Measurements from ENCODE around the gene DPF3.

DPF3 gene

DNA sequence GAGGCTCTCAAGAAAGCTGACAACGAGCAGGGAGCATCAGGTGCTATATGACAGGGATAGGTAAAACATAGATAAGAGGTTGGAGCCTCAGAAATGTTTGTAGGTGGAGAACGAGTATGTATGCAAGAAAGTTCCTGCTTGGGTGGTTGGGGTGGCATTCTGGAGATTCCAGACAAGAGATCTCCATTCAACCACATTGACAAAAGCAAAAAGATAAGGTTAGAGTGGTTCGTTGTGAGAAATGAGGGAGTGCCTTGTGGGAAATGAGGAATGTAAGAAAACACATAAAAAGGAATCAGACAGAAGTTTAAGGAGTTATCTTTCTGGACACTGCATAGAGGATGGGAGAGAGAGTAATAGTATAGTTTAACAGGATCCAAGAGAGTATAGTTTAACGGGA, 290.3 kb downstream of the DPF3 start:
- TF ChIP-seq GATA2 (IDR thresholded peaks at IDR 0.05; ENCODE audit: low read depth, low read length): no peak

DNA sequence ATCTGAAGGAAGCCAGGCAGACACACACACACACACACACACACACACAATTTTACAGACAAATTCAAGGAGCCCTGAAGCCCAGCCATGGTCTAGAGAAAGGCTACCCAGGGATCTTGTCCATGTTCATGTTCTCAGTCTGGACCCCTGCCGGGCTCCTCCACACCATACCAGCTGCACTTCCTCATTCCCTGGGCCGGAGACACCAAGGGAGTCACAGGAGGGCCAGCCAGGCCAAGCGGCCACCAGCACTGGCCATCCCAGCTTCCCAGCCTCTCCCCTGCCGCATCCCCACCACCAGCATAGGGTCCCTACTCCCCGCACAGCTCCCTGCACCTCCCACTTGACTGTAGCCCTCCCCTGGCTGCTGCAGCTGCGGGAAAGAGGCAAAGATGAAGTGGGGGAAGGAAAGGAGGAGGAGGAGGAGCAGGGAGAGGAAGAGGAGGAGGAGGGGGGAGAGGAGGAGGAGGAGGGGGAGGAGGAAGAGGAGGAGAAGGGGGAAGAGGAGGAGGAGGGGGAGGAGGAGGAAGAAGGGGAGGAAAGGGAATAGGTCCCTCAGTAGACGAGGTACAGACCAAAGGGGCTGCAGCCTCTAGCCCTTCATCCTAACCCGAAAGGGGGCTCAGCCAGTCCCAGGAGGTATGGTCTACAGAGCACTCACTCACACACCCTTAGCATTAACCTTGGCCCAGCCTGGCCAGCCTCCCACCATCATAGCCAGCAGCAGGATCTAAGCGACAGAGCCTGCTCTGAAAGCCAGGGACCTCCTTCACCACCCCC, 293.2 kb downstream of the DPF3 start:
- TF ChIP-seq GATA3 (IDR thresholded peaks at IDR 0.05; ENCODE audit: low read depth, low read length) (no peak), GATA2 (IDR thresholded peaks at IDR 0.05; ENCODE audit: low read depth, low read length) (no peak)

DNA sequence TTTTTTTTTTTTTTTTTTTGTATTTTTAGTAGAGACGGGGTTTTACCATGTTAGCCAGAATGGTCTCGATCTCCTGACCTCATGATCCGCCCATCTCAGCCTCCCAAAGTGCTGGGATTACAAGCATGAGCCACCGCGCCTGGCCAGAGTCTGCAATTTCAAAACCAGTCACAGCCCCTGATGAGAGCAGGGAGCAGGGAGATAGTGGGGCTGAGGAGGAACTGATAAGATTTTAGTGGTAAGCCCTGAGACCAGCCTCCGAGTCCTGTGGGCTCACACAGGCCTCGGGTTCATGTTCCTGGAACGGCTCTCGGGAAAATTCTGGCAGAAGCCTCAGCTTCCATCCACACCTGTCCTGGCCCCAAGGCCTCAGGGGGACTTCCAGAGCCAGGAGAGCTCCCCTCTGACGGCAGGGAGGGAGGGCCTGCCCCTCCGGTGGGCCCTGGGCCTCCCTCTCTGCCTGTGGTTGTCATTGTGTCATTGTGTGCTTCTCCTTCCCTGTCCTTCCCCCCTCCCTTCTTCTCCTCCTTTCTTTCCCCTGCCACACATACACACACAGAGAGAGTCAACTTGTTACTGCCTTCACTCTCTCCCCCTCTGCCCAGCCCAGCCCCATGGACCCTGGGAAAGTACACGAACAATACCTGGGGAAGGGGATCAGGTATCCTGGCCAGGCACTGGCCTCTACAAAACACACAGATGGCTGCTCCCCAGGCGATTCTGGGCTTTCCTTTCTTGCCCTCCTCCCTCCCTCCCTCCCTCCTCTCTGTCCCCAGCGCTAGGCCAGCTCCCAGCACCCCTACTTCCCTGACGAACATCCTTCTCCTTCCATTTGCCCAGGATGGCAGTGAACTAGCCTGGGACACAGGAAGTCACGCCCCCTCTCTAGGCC, 294.1 kb downstream of the DPF3 start:
- no peak for TF ChIP-seq GATA3 (IDR thresholded peaks at IDR 0.05; ENCODE audit: low read depth, low read length)
- no peak for TF ChIP-seq GATA2 (IDR thresholded peaks at IDR 0.05; ENCODE audit: low read depth, low read length)

DNA sequence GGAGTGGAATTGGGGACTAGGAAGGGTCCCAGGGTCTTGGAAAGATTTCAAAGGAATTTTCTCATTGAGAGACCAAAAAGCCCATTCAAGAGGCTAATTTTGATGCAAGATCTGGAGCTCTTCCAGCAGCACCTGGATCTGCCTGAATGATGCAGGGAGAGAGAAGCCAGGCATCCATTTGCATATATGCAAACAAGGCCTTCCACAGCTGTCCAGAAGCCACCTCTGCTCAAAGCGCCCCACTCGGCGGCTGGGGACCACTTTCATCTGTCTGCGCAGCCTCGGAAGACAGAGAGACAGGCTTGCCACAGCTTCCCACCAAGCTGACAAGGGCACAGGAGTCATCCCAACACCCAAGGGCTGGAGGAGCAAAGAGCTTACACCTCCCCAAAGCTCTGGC, 295.6 kb downstream of the DPF3 start:
- TF ChIP-seq GATA2 (IDR thresholded peaks at IDR 0.05; ENCODE audit: low read depth, low read length) (no peak), GATA3 (IDR thresholded peaks at IDR 0.05; ENCODE audit: low read depth, low read length) (no peak)

DNA sequence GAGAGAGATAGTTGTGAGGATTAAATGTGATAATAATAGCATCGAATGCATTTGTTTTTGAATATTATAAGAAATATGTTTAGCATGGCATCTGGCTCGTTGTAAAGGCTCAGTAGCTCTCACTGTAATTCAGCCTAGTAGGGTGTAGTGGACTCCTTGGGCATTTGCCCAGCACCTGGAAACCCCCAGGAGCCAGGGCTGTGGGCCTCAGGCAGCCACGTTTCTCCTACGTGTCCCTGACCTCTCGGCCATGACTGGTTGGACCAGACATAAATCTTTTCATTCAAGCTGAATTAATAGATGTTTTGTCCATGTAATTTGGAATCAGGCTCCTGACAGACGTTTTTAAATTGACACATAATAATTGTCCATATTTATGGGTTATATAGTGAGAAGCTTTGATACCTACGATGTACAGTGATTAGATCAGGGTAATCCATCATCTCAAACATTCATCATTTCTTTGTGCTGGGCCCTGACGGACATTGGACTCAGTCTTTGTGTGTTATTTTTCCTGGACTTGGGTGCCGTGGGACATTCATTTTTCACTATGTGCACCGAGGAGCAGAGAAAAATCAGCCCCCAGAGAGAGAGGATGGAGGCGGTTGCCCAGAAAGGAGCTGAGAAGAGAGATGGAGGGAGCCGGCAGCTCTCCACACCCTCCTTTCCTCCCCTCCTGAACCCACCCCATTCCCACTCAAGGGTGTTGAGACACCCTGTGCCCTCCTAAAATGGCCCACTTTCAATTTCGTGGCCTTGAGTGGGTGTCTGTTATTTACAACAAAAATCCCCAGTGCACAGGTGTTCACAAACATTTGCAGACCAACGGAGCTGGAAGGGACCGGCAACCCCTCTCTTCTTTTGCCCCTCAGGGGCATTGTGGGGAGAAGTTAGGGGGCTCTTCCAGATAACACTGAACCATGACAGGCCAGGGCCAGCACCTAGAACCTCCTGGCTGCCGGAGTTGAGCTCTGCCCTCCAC, 296.4 kb downstream of the DPF3 start:
- TF ChIP-seq GATA3 (IDR thresholded peaks at IDR 0.05; ENCODE audit: low read depth, low read length) (no peak), GATA2 (IDR thresholded peaks at IDR 0.05; ENCODE audit: low read depth, low read length) (no peak)

GRCh38 chr14:72595152-72595862, 298.6 kb downstream of the DPF3 start:
- TF ChIP-seq GATA2 (IDR thresholded peaks at IDR 0.05; ENCODE audit: low read depth, low read length): no peak
- no peak for TF ChIP-seq GATA3 (IDR thresholded peaks at IDR 0.05; ENCODE audit: low read depth, low read length)

- TF ChIP-seq GATA2 (IDR thresholded peaks at IDR 0.05; ENCODE audit: low read depth, low read length) (no peak), GATA3 (IDR thresholded peaks at IDR 0.05; ENCODE audit: low read depth, low read length) (no peak)
Measured at GRCh38 chr14:72594099-72594901, 299.6 kb downstream of the DPF3 start.

DNA sequence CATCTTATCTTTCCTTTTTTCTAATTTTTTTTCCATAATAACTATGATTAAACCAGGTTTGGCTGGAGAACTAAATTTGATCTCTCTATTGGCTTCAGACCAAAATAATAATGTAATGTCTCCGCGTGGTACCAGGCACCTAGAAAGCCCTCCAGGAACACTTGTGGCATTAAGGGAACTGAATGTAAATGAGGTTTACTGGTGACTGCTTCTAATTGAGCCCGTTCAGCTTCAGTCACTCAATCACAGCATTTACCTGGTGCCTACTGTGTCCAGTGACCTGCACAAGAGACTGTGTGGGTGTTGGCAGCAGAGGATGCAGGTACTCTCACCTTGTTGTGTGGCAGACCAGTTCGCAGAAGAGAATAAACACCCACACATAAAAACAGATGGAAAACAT, 302.5 kb downstream of the DPF3 start:
- no peak for TF ChIP-seq GATA2 (IDR thresholded peaks at IDR 0.05; ENCODE audit: low read depth, low read length)
- no peak for TF ChIP-seq GATA3 (IDR thresholded peaks at IDR 0.05; ENCODE audit: low read depth, low read length)

GRCh38 chr14:72590577-72590976, 303.3 kb downstream of the DPF3 start:
- TF ChIP-seq GATA2 (IDR thresholded peaks at IDR 0.05; ENCODE audit: low read depth, low read length) (no peak), GATA3 (IDR thresholded peaks at IDR 0.05; ENCODE audit: low read depth, low read length) (no peak)

GRCh38 chr14:72589652-72590051, 304.2 kb downstream of the DPF3 start:
- TF ChIP-seq GATA3 (IDR thresholded peaks at IDR 0.05; ENCODE audit: low read depth, low read length) (no peak), GATA2 (IDR thresholded peaks at IDR 0.05; ENCODE audit: low read depth, low read length) (no peak)

- TF ChIP-seq GATA3 (IDR thresholded peaks at IDR 0.05; ENCODE audit: low read depth, low read length): no peak
- TF ChIP-seq GATA2 (IDR thresholded peaks at IDR 0.05; ENCODE audit: low read depth, low read length): no peak
Measured at GRCh38 chr14:72588521-72588920, 305.4 kb downstream of the DPF3 start.
